ENCODE data around the gene ZMYM5. TPM values are rescaled to one million over a fixed set of nuclear protein-coding genes. Genes with fewer than 3 reads are reported as not detected.

ZMYM5 gene
- total RNA-seq, 2 donors from 2014 or later, result 23.6 to 29.0 TPM

Other genes with a start within 250 kb of the ZMYM5 start
- 10 to 100 TPM; 58.3 to 59.3 TPM for gene MPHOSPH8, start 230.0 kb downstream of the ZMYM5 start, total RNA-seq
- gene PSPC1, start 80.7 kb downstream of the ZMYM5 start, total RNA-seq, result 10 to 100 TPM; 51.0 to 52.7 TPM
- gene ZMYM2, start 95.1 kb upstream of the ZMYM5 start, total RNA-seq, result 100 to 1,000 TPM in 1 of 2 donors, 10 to 100 TPM in 1; 86.4 to 103 TPM